HG02678 (cell line): ENCODE measurements around the gene PTGIS.

Experiments
- ATAC-seq: cut with Tn5 transposase; IDR thresholded peaks from one replicate; pipeline ENCODE4 v1.9.1; 2021; ENCODE audit warnings: mild to moderate bottlenecking, moderate library complexity; ENCODE audit not compliant: unreplicated experiment

Gene PTGIS

DNA sequence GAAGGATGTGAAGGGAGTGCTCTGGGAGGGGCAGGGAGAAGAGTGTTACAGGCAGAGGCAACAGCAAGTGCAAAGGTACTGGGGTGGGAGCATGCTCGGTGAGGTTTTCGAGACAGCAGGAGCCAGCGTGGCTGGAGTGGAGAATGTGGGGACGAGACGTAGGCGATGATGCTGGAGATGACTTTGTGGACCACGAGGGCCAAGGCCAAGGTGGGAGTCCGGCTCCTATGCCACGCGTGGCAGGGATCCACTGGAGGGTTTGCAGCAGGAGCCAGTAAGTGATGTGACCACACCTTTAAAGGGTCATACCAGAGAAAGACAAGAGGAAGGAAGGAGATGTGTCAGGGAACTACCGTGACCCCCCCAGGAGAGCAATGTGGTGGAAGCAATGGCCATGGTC, 7.3 kb downstream of the PTGIS start:
- no peak for ATAC-seq

DNA sequence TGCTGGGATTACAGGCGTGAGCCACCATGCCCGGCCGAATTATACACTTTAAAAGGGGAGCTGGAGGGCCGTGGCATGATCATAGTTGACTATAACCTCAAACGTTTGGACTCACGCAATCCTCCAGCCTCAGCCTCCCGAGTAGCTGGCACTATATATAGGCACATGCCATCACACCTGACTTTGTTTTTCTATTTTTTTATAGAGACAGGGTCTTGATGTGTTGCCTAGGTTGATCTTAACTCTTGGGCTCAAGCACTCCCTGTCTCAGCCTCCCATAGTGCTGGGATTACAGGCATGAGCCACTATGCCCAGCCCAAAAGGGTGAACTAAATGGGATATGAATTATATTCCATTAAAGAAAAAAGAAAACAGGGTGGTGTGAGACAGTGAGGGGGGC, 7.8 kb downstream of the PTGIS start:
- no peak for ATAC-seq

DNA sequence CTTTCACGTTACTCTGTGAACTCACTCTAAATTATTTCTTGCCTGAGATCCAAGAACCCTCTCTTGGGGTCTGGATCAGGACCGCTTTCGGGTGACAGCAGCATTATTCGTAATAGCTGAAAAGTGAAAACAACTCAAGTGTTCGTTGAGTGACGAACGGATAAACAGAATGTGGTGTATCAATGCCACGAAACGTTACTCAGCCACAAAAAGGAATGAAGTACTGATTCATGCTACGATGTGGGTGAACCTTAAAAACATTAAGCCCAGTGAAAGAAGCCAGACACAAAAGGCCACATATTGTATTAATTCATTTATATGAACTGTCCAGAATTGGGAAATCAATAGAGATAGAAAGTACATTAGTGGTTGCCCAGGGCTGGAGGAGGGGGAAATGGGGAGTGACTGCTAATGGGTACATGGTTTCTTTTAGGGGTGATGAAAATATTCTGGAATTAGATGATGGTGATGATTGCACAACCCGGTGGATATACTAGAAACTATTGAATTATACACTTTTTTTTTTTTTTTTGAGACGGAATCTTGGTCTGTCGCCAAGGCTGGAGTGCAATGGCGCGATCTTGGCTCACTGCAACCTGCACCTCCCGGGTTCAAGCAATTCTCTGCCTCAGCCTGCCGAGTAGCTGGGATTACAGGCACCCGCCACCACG, 8.4 kb downstream of the PTGIS start:
- ATAC-seq = no peak

DNA sequence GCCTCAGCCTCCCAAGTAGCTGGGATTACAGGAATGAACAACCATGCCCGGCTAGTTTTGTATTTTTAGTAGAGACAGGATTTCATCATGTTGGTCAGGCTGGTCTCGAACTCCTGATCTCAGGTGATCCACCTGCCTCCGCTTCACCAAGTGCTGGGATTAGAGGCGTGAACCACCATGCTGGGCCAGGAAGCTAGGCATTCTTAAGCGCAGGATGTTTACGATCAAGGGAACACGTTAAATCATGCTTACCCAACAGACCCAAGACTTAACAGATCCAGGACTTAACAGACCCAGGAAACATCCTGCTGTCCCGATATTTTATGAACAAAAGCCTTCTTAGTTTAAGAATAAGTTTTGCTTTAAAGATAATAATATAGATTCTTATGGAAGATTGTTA, 9.1 kb downstream of the PTGIS start:
- no peak for ATAC-seq

DNA sequence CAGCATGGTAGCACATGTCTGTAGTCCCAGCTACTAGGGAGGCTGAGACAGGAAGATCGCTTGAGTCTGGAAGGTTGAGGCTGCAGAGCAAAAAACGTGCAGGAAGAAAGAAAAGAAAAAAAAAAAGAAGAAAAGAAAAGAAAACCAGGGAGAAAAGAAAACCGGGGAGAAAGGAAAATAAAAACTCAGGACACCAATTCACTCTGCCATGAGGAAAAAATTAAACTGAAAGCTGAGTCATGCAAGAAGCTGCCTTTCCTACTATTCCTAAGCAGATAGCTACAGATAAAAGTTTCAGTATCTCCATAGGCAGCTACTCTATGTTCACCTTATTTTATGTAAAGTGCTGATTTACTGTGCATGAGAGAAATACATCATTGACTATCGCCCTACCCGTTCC, 10.5 kb downstream of the PTGIS start:
- ATAC-seq = no peak

DNA sequence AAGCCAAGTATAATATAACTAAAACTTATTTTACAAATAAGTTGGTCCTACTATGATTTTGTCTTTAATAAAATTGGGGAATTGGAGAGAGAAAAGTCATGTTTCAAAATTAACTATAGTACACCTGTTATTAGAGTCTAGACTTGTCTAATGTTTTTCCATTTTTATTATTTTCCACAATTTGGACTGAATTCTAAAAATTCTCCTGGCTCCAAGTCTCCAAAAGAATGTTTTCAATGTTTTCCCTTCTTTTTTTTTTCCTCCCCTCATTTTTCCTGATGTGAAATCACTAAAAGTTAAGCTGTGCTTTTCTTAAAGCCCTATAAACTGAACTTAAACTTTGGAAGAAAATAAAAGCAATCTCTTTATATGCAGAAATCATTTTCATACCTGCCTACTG, 11.3 kb downstream of the PTGIS start:
- no peak for ATAC-seq

DNA sequence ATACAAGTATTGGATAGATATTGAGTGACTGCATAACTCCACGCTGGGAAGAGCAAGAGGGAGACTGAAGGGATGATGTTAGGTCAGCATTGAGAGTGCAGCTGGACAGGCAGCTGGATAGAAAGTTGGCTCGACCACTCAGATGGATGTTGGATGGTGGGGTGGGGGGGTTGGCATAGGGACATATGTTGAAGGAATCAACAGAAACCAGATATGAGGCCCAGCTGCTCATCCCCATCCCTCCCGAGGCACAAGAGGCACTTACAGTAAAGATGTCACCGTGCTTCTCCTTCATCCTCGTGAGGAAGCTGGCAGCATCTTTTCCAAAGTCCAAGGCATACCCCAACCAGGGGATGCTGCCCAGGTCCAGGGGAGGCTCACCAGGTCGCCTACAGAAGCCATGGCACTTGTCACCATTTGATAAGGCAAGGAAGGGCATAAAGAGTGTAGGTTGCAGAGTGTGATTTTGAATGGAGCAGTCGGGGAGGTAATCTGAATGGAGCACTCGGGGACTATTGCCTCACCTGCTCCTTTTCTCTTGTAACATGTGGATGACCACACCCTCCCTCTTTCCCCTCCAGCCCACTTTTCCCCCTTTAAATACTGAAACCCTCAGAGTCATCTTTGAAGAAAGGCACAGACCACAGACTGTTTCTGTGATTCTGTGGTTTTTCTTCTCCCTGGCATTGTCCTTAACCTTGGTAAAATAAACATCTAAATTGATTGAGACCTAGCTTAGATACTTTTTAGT, 18.0 kb downstream of the PTGIS start:
- ATAC-seq = no peak

DNA sequence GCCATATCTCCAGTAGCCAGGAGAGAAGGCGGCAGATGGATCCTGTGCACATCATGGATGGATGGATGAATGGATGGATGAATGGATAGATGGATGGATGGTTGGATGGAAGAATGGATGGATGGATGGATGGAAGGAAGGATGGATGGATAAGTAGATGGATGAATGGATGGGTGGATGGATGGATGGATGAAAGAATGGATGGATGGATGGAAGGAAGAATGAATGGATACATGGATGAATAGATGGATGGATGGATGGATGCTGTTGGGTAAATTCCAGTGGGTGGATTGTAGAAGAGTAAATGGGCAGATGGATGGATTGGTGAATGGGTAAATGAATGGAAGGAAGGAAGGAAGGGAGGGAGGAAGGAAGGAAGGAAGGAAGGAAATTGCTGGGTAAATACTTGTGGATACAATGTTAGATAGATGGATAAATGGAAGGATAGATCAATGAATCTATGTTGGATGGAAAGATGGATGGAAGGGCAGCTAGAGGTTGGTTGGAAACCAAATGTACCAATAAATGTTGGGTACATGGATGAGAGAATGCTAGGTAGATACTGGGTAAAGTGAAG, 19.5 kb downstream of the PTGIS start:
- no peak for ATAC-seq

DNA sequence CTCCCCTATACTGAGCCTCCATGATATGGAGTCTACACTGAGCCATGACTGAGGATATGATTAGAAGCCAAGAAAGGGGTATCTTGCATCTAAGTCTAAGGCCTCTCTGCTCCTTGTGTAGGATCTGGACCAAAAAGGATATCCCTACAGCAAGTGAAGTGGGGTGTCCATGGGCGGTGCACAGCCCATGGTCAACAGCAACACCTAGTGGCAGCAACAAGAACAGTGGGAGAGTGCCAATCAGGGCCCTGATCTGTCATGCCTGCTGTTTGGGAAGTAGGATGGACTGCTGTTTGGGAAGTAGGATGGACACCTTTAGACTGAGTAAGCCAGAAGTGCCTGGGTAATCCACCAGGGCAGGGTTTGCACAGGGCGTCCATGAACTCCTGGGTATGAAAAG, 22.4 kb downstream of the PTGIS start:
- no peak for ATAC-seq

DNA sequence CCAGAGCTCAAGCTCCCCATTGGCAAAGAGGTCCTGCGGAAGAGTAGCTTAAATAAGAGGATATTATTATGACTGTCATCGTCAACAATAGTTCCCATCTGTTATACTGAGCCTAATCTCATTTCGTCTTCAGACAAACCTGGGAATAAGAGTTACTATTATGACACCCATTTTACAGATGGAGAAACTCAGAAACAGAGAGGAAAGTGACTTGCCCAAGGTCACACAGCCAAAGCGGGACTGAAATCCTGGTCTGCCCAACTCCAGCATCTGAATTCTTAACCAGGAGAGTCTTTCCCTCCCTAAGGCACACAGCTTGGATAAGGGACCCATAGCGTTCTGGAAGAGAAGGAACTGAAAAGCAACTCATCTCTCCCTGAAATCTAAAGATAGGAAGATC, 23.4 kb downstream of the PTGIS start:
- ATAC-seq = no peak

DNA sequence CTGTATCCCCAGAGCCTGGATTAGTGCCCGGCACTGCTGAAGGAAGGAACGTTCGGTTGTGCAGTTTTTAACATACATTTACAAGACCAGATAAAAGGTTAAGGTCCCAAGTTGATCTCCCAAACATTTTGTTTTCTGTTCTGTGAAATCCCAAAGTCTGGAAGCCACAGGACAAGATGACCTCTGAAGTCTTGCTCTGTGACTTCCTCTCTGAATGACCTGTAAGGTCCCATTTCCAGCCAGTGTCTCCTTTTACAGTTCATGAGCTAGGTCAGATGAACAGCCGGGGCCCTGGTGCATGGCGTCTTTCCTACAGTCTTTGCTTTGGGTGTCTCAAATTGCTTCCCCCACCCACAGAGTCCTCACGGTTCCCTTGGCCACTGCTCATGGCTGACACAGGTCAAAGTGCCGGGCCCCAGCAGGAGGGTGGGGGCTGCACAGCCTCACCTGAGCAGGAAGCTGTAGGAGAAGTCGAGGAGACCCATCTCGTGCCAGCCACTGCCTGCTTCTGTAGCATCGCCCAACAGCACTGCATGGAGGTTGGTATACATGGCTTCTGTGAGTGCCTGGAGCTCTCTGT, 24.0 kb downstream of the PTGIS start:
- ATAC-seq = no peak

DNA sequence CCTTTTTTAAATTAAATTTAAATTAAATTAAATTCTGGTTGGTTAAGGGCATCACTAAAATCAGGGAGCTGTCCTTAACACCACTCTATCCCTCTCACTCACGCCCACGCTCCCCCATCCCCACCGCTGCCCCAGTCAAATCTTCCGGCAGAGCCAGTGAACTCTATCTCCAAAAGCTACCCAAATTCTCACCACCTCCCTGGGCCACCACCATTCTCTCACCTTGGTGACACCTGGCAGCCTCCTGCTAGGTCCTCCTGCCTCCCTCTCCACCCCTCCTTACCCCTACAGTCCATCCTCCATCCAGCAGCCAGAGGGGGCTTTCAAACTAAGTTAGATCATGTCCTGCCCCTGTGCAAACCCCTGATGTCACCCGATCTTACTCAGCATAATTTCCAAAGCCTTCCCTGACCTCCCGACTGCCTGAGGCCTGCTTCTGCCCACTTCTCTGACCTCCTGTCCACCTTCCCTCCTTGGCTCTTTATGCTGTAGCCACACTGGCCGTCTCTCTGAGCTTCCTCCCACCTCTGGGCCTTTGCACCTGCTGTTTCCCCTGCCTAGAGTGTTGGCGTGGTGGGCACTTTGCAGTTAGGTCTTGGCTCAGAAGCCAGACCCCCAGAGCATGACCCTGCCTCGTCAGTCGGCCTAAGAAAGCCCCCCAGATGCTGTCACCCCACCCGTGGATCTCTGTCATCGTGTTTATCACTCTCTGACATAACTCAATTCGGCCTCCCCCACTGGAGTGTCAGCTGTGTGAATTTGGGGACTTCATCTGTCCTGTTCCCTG, 24.7 kb downstream of the PTGIS start:
- ATAC-seq = no peak

DNA sequence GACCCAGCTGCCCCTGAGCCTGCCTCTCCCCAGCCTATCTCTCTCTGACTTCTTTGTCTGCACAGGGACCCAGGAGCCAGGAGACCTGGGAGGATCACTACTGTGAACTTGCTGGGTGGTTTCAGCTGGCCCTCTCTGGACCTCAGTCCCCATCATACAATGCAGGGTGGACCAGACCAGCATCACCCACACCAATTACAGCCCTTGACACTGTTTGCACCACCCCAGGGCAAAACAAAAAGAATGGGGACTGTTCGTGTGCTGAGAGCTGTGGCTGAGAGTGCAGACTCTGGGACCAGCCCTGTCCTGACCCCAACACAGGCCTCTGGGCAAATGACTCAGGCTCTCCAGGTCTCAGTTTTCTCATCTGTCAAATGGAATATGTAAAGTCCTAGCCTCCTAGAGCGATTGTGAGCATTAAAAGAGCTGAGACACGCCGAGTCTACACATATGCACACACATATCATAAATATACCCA, 25.4 kb downstream of the PTGIS start:
- ATAC-seq = no peak

DNA sequence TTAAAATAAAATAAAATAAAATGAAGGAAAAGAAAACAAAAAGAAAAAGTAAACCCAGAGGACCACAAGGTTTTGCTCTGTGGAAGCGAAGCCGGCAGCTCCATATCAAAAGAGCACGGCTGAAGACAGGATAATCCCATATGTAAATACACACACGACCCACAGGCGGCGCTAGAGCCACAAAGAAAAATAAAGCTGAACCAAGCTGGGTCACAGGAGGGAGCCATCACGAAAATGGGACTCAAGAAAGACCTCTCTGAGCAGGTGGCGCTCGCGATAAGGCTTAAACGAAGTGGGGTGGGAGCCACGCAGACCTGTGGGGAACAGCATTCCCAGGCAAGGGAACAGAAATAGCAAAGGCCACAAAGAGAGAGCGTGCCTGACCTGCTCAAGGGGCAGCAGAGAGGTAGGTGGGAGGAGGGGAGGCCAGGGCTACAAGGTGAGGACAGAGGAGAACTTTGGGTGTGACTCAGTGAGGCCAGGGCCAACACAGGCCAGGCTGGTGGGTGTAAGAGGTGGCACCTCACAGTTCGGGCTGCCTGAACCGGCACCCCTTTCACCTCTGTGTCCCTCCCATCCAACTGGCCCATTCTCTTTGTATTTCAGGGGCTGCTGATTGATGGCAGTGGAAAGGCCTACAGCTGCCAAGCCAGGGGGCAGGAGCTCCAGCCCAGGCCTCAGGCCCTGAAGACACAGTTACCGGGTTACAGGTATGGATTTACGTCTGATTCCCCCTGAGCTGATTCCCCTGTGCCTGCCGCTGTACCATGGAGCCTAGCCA, 26.0 kb downstream of the PTGIS start:
- ATAC-seq = no peak

DNA sequence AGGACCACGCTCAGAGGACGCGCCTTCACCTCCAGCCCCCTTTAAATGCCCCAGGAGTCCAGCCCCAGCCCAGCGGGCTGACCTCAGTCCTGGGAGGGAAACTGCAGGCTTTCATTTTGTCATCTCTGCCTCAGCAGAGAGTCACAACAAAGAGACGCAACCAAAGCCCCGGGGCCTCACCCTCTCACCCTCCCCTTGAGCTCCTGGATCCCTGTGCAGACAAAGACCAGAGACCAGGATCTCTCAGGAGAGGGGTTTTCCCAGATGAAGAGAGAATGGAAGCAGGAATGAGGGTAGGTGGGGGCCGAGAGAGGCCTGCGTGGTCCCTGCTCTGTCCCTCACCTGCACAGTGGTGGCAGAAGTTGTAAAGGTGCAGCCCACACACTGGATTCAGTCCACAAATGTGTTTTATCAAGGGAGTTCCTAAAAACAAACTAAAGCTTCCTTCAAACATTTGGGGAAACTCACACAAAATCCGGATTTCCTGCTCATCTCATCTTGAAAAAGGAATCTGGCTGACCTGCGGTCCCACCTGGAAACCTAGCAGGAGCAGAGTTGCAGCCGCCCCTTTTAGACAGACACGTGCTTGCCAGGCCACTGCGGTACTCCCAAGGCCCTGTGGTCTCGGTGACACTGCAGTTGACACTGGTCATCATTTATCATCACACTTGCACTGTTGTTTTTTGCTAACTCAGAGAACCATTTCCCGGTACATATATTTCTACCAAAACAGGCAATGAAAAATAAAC, 27.1 kb downstream of the PTGIS start:
- no peak for ATAC-seq

DNA sequence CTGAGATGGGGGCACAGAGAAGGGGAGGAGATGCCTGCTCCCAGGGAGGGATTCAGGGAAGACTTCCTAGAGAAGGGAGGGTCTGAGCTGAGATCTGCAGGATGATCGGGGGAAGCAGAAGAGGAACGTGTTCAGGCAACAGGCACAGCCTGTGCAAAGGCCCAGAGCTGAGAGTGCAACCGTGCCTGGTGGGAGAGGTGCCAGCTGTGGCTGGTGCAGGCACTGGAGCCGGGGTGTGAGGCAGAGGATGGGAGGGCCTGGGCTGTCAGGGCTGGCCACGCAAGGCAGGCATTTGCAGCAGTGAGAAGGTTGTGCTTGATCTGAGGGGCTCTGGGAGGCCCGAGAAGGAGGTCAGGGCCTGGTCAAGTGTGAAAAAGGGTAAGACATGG, 27.7 kb downstream of the PTGIS start:
- no peak for ATAC-seq

DNA sequence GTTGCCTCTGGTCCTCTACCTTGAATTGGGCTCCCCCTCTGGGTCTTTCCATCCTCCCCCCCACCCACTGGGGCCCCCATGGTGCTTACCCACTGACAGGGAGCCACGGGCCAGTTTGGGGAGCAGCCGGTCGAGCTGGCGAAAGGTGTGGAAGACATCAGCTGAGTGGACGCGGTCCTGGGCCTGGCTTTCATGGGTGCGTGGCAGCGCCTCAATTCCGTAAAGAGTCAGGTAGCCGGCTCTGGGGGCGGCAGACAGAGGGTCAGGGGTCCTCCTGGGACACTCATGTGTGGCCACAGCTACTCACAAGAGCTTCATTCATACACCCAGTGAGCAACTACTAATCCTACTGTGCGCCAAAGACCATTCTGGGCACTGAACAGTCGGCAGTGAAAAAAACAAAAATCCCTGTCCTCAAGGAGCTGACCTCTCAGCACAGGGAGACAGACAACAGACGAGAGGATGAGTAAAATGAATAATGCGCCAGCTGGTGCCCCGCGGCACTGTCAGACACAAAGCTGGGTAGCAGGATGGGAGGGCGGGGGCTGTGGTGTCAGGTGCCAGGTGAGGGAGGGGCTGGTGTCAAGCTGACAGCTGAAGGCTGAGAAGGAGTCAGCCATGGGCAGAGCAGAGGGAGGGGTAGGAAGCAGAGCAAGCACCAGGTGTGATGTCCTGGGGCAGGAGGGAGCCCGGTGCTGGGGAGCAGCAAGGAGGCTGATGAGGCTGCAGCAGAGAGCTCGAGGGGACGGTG, 28.3 kb downstream of the PTGIS start:
- ATAC-seq = no peak

DNA sequence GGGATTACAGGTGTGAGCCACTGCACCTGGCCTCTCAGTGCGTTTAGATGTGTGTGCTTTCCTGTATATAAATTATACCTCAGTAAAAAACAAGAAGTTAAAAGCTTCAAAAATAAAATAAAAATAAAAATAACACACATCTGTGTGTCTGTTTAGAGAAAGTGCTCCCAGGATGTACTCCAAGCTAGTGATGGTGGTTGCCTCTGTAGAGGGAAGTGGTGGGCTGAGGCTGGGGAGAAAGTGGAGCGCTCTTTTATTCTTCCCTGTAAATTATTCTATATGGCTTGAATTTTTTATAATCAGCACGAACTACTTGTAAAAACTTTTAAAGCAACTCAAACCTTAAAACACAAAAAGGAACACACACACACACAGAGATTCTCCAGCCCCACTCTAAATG, 29.0 kb downstream of the PTGIS start:
- ATAC-seq = no peak

DNA sequence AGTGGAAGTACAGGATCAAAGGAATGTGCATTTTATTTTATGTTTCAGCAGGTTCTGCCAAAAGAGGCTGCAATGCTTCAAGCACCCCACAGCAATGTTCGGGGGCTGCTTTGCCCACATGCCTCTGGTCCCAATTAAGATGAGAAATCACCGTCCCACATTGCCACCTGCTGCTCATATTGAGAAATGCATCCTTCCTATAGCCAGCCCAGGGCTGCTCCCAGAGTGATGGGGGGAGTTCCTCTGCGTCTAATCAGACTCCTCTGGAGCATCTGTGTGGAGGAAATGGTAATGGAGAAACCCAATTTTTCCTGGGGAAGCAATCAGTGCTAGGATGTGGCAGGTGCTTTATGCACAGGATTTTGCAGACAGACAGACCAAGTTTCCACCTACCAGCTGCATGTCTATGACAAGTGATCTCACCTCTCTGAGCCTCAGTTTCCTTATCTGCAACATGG, 33.7 kb downstream of the PTGIS start:
- no peak for ATAC-seq
